ENCODE measurements around the gene CCDC50.

Gene CCDC50

GRCh38 chr3:191345334-191345733 lies 16.1 kb downstream of the CCDC50 start:
- Histone ChIP-seq H3F3A (ENCODE audit: control insufficient read depth, insufficient read depth) (no peaks in the 10 kb centered on the region), H3K4me1 (ENCODE audit: control insufficient read depth, low read length) (no peaks in the 10 kb centered on the region), H3K4me2 (ENCODE audit: low read length) (no peak overlapping the region), H4K20me1 (ENCODE audit: control insufficient read depth, insufficient read depth, low read depth, low read length) (peaks cover 4% of the 10 kb centered on the region; the same call in 1 of the 2 replicates), H3K4me3 (ENCODE audit: low read length) (no peak overlapping the region), H3K27me3 (ENCODE audit: control insufficient read depth, low read length) (no peaks in the 10 kb centered on the region), H3K36me3 (ENCODE audit: control insufficient read depth, low read length) (no peaks in the 10 kb centered on the region), H3K9me2 (replicated peaks; ENCODE audit: control insufficient read depth, low read length) (no peaks in the 10 kb centered on the region; the same call in 1 of the 2 replicates), H3K27ac (ENCODE audit: low read depth, low read length) (no peak overlapping the region), H3K9me3 (ENCODE audit: control insufficient read depth, insufficient read depth, low read length) (no peaks in the 10 kb centered on the region), H3K79me2 (ENCODE audit: control insufficient read depth, low read length) (peaks cover 90% of the 10 kb centered on the region)
- TF ChIP-seq CTCF (IDR thresholded peaks at IDR 0.05; ENCODE audit: low read depth, low read length, poor library complexity, severe bottlenecking) (no peak), EZH2phosphoT487 (IDR thresholded peaks at IDR 0.05; ENCODE audit: borderline replicate concordance, low read length) (no peak)

DNA sequence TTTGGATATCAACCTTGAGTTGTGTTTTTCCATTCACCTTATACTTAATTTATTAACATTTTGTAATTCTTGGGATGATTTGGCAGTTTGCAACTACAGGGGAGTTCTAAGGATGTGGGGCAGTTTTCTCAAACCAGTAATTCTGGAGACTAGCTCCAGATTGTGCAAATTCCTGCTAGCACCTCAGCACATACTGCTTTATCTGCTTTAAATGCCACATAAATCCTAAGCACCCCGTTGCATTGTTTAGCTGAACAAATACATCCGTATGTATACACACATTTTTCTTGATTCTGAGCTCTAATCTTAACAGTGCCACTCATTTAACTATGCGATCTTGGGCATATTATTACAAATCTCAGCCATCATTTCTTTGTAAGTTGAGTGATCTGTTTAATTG lies 18.0 kb downstream of the CCDC50 start:
- Histone ChIP-seq H3K27ac (ENCODE audit: low read depth, low read length) (no peak overlapping the region), H3K27me3 (ENCODE audit: control insufficient read depth, low read length) (no peaks in the 10 kb centered on the region), H3K36me3 (ENCODE audit: control insufficient read depth, low read length) (no peaks in the 10 kb centered on the region), H3K9me2 (replicated peaks; ENCODE audit: control insufficient read depth, low read length) (no peaks in the 10 kb centered on the region; the same call in 1 of the 2 replicates), H3K4me3 (ENCODE audit: low read length) (no peak overlapping the region), H3K79me2 (ENCODE audit: control insufficient read depth, low read length) (peaks cover 89% of the 10 kb centered on the region), H3K9me3 (ENCODE audit: control insufficient read depth, insufficient read depth, low read length) (no peaks in the 10 kb centered on the region), H3K4me2 (ENCODE audit: low read length) (no peak overlapping the region), H4K20me1 (ENCODE audit: control insufficient read depth, insufficient read depth, low read depth, low read length) (peaks cover 4% of the 10 kb centered on the region; the same call in 1 of the 2 replicates), H3F3A (ENCODE audit: control insufficient read depth, insufficient read depth) (no peaks in the 10 kb centered on the region), H3K4me1 (ENCODE audit: control insufficient read depth, low read length) (no peaks in the 10 kb centered on the region)
- TF ChIP-seq EZH2phosphoT487 (IDR thresholded peaks at IDR 0.05; ENCODE audit: borderline replicate concordance, low read length) (no peak), CTCF (IDR thresholded peaks at IDR 0.05; ENCODE audit: low read depth, low read length, poor library complexity, severe bottlenecking) (no peak)

GRCh38 chr3:191348098-191348497 lies 18.9 kb downstream of the CCDC50 start:
- Histone ChIP-seq H3K4me2 (ENCODE audit: low read length) (no peak overlapping the region), H3K4me3 (ENCODE audit: low read length) (no peak overlapping the region), H3K4me1 (ENCODE audit: control insufficient read depth, low read length) (no peaks in the 10 kb centered on the region), H3K79me2 (ENCODE audit: control insufficient read depth, low read length) (peaks cover 88% of the 10 kb centered on the region), H3K9me2 (replicated peaks; ENCODE audit: control insufficient read depth, low read length) (no peaks in the 10 kb centered on the region; the same call in 1 of the 2 replicates), H3F3A (ENCODE audit: control insufficient read depth, insufficient read depth) (no peaks in the 10 kb centered on the region), H3K9me3 (ENCODE audit: control insufficient read depth, insufficient read depth, low read length) (no peaks in the 10 kb centered on the region), H4K20me1 (ENCODE audit: control insufficient read depth, insufficient read depth, low read depth, low read length) (peaks cover 4% of the 10 kb centered on the region; the same call in 1 of the 2 replicates), H3K27me3 (ENCODE audit: control insufficient read depth, low read length) (no peaks in the 10 kb centered on the region), H3K27ac (ENCODE audit: low read depth, low read length) (no peak overlapping the region), H3K36me3 (ENCODE audit: control insufficient read depth, low read length) (no peaks in the 10 kb centered on the region)
- TF ChIP-seq EZH2phosphoT487 (IDR thresholded peaks at IDR 0.05; ENCODE audit: borderline replicate concordance, low read length): no peak
- no peak for TF ChIP-seq CTCF (IDR thresholded peaks at IDR 0.05; ENCODE audit: low read depth, low read length, poor library complexity, severe bottlenecking)
